ENCODE measurements around the gene CENPV. TPM values are rescaled to one million over a fixed set of nuclear protein-coding genes. Genes with fewer than 3 reads are reported as not detected.

Gene CENPV
- total RNA-seq, 4 donors from 2014 or later: 0.70 to 3.7 (median 1.8) TPM

DNA sequence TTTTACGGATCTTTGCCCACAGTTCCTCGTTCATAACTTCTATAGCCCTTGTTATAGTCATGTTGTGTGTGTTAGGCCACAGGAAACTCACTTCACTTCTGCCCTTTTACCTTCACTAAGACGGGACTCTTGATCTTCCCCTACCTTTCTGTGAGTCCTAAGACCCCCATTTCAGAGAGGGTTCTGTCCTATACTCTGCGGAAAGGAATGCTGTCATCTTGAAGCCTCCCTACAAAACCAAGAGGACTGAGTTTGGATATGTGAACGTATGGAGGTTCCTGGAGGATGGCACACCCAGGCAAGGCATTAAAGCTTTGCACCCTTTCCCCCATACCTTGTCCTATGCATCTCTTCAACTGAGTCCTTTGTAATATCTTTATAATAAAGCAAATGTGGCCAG lies 31.3 kb upstream of the CENPV start:
- Histone ChIP-seq H3K4me1 (peaks cover 48% of the 10 kb centered on the region), H3K9me3 (no peaks in the 10 kb centered on the region), H3K4me3 (no peak overlapping the region), H3K36me3 (peaks cover 19% of the 10 kb centered on the region), H3K27ac (no peak overlapping the region), H3K27me3 (no peaks in the 10 kb centered on the region)
- no peak for DNase-seq (ENCODE audit: low spot score in 2 of 2)
- 68% methylated on average over 5 of the region's 5 CpGs for WGBS
- TF ChIP-seq EP300 (IDR thresholded peaks at IDR 0.05) (no peak), POLR2AphosphoS5 (IDR thresholded peaks at IDR 0.05) (no peak), POLR2A (IDR thresholded peaks at IDR 0.05) (no peak)
- TF ChIP-seq, protein P1, sequence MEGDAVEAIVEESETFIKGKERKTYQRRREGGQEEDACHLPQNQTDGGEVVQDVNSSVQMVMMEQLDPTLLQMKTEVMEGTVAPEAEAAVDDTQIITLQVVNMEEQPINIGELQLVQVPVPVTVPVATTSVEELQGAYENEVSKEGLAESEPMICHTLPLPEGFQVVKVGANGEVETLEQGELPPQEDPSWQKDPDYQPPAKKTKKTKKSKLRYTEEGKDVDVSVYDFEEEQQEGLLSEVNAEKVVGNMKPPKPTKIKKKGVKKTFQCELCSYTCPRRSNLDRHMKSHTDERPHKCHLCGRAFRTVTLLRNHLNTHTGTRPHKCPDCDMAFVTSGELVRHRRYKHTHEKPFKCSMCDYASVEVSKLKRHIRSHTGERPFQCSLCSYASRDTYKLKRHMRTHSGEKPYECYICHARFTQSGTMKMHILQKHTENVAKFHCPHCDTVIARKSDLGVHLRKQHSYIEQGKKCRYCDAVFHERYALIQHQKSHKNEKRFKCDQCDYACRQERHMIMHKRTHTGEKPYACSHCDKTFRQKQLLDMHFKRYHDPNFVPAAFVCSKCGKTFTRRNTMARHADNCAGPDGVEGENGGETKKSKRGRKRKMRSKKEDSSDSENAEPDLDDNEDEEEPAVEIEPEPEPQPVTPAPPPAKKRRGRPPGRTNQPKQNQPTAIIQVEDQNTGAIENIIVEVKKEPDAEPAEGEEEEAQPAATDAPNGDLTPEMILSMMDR (IDR thresholded peaks at IDR 0.05): no peak

DNA sequence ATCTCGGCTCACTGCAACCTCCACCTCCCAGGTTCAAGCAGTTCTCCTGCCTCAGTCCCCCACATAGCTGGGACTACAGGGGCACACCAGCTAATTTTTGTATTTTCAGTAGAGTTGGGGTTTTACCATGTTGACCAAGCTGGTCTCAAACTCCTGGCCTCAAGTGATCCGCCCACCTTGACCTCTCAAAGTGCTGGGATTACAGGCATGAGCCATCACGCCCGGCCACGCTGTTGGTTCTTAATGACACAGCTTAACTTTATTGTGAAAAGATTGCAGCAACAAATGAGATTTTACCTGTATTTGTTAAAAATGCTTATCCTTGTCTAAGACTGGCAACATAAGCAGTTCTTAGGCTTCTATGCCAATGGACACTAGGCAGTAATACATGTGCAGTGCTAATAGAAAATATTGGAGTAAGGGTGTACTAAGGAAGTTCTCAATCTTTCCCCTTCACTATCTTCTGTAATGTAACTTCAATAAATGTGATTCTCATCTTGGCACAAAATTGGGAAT lies 30.6 kb upstream of the CENPV start:
- TF ChIP-seq, protein P1 (IDR thresholded peaks at IDR 0.05): no peak
- TF ChIP-seq POLR2A (IDR thresholded peaks at IDR 0.05): no peak
- no peak for TF ChIP-seq EP300 (IDR thresholded peaks at IDR 0.05)
- TF ChIP-seq POLR2AphosphoS5 (IDR thresholded peaks at IDR 0.05): no peak
- no peaks in the 10 kb centered on the region for H3K9me3 ChIP-seq
- H3K36me3 ChIP-seq: peaks cover 19% of the 10 kb centered on the region
- no peak overlapping the region for H3K27ac ChIP-seq
- no peaks in the 10 kb centered on the region for H3K27me3 ChIP-seq
- H3K4me3 ChIP-seq: peak overlapping the region; percentile 80
- WGBS: 77% methylated on average over 5 of the region's 5 CpGs
- DNase-seq (ENCODE audit: low spot score in 2 of 2): no peak
- H3K4me1 ChIP-seq: peaks cover 55% of the 10 kb centered on the region

DNA sequence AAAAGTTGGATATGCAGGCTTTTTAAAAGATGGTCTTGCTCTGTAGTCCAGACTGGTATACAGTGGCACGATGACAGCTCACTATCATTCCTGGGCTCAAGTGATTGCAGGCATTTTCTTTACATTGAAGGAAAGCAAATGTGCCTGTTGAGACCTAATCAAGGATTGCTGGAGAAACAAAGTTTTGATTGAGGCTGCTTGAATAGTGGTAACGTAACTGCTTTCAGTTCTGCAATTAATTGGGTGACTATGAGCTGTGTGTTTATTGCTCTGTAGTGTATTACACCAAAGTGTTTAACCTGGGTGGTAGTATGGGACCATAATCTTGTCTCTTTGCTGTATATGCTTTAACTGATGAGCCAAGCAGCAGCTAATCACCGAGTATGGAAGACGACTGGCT lies 29.9 kb upstream of the CENPV start:
- Histone ChIP-seq H3K4me1 (peaks cover 61% of the 10 kb centered on the region), H3K4me3 (peak overlapping the region; percentile 80), H3K27me3 (no peaks in the 10 kb centered on the region), H3K36me3 (peaks cover 19% of the 10 kb centered on the region), H3K9me3 (no peaks in the 10 kb centered on the region), H3K27ac (no peak overlapping the region)
- TF ChIP-seq POLR2A (IDR thresholded peaks at IDR 0.05): no peak
- no peak for TF ChIP-seq EP300 (IDR thresholded peaks at IDR 0.05)
- TF ChIP-seq, protein P1 (IDR thresholded peaks at IDR 0.05): no peak
- TF ChIP-seq POLR2AphosphoS5 (IDR thresholded peaks at IDR 0.05): no peak
- DNase-seq (ENCODE audit: low spot score in 2 of 2): no peak
- 60% methylated on average over 4 of the region's 4 CpGs for WGBS

DNA sequence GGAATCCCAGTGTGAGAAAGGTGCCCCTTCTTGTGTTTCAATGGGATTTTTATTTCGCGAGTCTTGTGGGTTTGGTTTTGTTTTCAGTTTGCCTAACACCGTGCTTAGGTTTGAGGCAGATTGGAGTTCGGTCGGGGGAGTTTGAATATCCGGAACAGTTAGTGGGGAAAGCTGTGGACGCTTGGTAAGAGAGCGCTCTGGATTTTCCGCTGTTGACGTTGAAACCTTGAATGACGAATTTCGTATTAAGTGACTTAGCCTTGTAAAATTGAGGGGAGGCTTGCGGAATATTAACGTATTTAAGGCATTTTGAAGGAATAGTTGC lies 28.2 kb upstream of the CENPV start:
- 6% methylated on average over 14 of the region's 14 CpGs for WGBS
- H3K9me3 ChIP-seq: no peaks in the 10 kb centered on the region
- DNase-seq (ENCODE audit: low spot score in 2 of 2): no peak
- H3K27ac ChIP-seq: peak overlapping the region; percentile 93
- peaks cover 19% of the 10 kb centered on the region for H3K36me3 ChIP-seq
- peaks cover 60% of the 10 kb centered on the region for H3K4me1 ChIP-seq
- TF ChIP-seq POLR2AphosphoS5 (IDR thresholded peaks at IDR 0.05): no peak
- TF ChIP-seq EP300 (IDR thresholded peaks at IDR 0.05): no peak
- TF ChIP-seq POLR2A (IDR thresholded peaks at IDR 0.05): no peak
- TF ChIP-seq, protein P1 (IDR thresholded peaks at IDR 0.05): no peak
- no peaks in the 10 kb centered on the region for H3K27me3 ChIP-seq
- H3K4me3 ChIP-seq: peak overlapping the region; percentile 80

DNA sequence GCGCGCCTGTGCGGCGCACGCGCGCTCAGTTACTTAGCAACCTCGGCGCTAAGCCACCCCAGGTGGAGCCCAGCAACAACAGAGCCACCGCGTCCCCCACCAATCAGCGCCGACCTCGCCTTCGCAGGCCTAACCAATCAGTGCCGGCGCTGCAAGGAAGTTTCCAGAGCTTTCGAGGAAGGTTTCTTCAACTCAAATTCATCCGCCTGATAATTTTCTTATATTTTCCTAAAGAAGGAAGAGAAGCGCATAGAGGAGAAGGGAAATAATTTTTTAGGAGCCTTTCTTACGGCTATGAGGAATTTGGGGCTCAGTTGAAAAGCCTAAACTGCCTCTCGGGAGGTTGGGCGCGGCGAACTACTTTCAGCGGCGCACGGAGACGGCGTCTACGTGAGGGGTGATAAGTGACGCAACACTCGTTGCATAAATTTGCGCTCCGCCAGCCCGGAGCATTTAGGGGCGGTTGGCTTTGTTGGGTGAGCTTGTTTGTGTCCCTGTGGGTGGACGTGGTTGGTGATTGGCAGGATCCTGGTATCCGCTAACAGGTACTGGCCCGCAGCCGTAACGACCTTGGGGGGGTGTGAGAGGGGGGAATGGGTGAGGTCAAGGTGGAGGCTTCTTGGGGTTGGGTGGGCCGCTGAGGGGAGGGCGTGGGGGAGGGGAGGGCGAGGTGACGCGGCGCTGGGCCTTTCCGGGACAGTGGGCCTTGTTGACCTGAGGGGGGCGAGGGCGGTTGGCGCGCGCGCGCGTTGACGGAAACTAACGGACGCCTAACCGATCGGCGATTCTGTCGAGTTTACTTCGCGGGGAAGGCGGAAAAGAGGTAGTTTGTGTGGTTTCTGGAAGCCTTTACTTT lies 27.6 kb upstream of the CENPV start, which contains the start of gene UBB:
TSS of gene UBB (plus strand) at position 452 of the 856 bp plus-strand sequence. CDS start 817 bp downstream, outside the sequence.
- Histone ChIP-seq H3K27ac (peak within 1 kb of the TSS; percentile 93), H3K27me3 (no peaks in the 10 kb centered on the region), H3K9me3 (no peaks in the 10 kb centered on the region), H3K36me3 (peaks cover 19% of the 10 kb centered on the region), H3K4me3 (peak within 1 kb of the TSS; percentile 80), H3K4me1 (peaks cover 59% of the 10 kb centered on the region)
- TF ChIP-seq, protein P1 (IDR thresholded peaks at IDR 0.05): peak in 1 of 2 donors; percentile 6
- TF ChIP-seq POLR2AphosphoS5 (IDR thresholded peaks at IDR 0.05) (peak; percentile 97 to 99 (median 98)), EP300 (IDR thresholded peaks at IDR 0.05) (no peak), POLR2A (IDR thresholded peaks at IDR 0.05) (peak; percentile 95 to 99)
- DNase-seq (ENCODE audit: low spot score in 2 of 2): peak; percentile 97 to 98
- WGBS: 0% methylated on average over 50 of the region's 67 CpGs
